MG63 (cell line): ENCODE data around the gene AMOT. TPM values are rescaled to one million over a fixed set of nuclear protein-coding genes. Genes with fewer than 3 reads are reported as not detected.

Experiments
- DNase-seq: peaks from one replicate; pipeline ENCODE4 v3.0.0-alpha.2; 2020
- H3K27me3 ChIP-seq: fragments of 250-450 bp; sonication (Bioruptor Pico); 2 replicates; pipeline ENCODE4 v1.5.1; 2020; ENCODE audit warnings: mild to moderate bottlenecking, moderate library complexity
- H3K36me3 ChIP-seq: fragments of 250-450 bp; sonication (Bioruptor Pico); 2 replicates; pipeline ENCODE4 v1.5.1; 2020; ENCODE audit warnings: mild to moderate bottlenecking, moderate library complexity
- H3K4me3 ChIP-seq: fragments of 250-450 bp; sonication (Bioruptor Pico); 2 replicates; pipeline ENCODE4 v1.5.1; 2020; ENCODE audit warnings: mild to moderate bottlenecking, moderate library complexity
- H3K9me3 ChIP-seq: fragments of 250-450 bp; sonication (Bioruptor Pico); 2 replicates; pipeline ENCODE4 v1.5.1; 2020; ENCODE audit warnings: mild to moderate bottlenecking, moderate library complexity
- total RNA-seq: library from RNA; depleted of rRNA; stranded (reverse); fragments of >200 nt; shearing (Covaris generic); gene quantifications from 2 replicates; pipeline ENCODE4 v1.2.3, GENCODE V29; 2014; ENCODE audit warnings: low replicate concordance; rRNA removed

The AMOT gene
- total RNA-seq, 1 experiment from 2014 or later, result 0.79 TPM

GRCh38 chrX:112734290-112734689 lies 106.3 kb downstream of the AMOT start:
- DNase-seq, result peak; percentile 2
- no peak overlapping the region for H3K4me3 ChIP-seq

GRCh38 chrX:112731793-112732192 lies 108.8 kb downstream of the AMOT start:
- H3K36me3 ChIP-seq, result no peaks in the 10 kb centered on the region
- no peaks in the 10 kb centered on the region for H3K27me3 ChIP-seq
- H3K9me3 ChIP-seq, result no peaks in the 10 kb centered on the region
- DNase-seq, result no peak
- no peak overlapping the region for H3K4me3 ChIP-seq

More at GRCh38 chrX:112734290-112734689, 106.3 kb downstream of the AMOT start:
- no peaks in the 10 kb centered on the region for H3K27me3 ChIP-seq
- no peaks in the 10 kb centered on the region for H3K9me3 ChIP-seq
- no peaks in the 10 kb centered on the region for H3K36me3 ChIP-seq

Other genes starting within 250 kb of the AMOT start
- gene LHFPL1, start 160.9 kb downstream of the AMOT start, total RNA-seq, result not detected in 2 replicates